WTC11 (cell line): ENCODE results near the gene INO80. TPM values are rescaled to one million over a fixed set of nuclear protein-coding genes. Genes with fewer than 3 reads are reported as not detected.
"Not testable (repeated sequence)": the region's sequence is repeated elsewhere in the genome, so short reads cannot be mapped to it uniquely, and the experiment has no call there.

Source experiments
- ATAC-seq: fragments of 200-7000 bp; cut with Tn5 transposase; 2 replicates; pipeline ENCODE4 v1.10.0; 2021; ENCODE audit warnings: mild to moderate bottlenecking, moderate library complexity
- CTCF ChIA-PET: fragments of 300-600 bp; sonication (Branson Sonifier 250); formaldehyde crosslinking; loops from one replicate; lab custom pipeline; 2021; ENCODE audit warnings: antibody characterized with exemption; lab: Charles Lee
- POLR2A ChIA-PET: fragments of 350-600 bp; sonication (Branson Sonifier 250); formaldehyde crosslinking; loops from one replicate; lab custom pipeline; 2021; ENCODE audit warnings: antibody characterized with exemption; lab: Charles Lee
- DNase-seq: peaks from one replicate; pipeline ENCODE4 v3.0.0; 2021; ENCODE audit warnings: low spot score
- H3K27ac Mint-ChIP-seq: 2 replicates; pipeline ENCODE4 v1.8.0; 2021; ENCODE audit warnings: mixed read lengths
- H3K27me3 Mint-ChIP-seq: 2 replicates; pipeline ENCODE4 v1.8.0; 2021; ENCODE audit warnings: low read depth, mild to moderate bottlenecking, moderate library complexity, mixed read lengths
- H3K36me3 Mint-ChIP-seq: 2 replicates; pipeline ENCODE4 v1.8.0; 2021; ENCODE audit warnings: mixed read lengths
- H3K4me1 Mint-ChIP-seq: 2 replicates; pipeline ENCODE4 v1.8.0; 2022; ENCODE audit warnings: mixed read lengths
- H3K4me3 Mint-ChIP-seq: 2 replicates; pipeline ENCODE4 v1.8.0; 2021; ENCODE audit warnings: mild to moderate bottlenecking, moderate library complexity, mixed read lengths
- H3K9me3 Mint-ChIP-seq: 2 replicates; pipeline ENCODE4 v1.8.0; 2021; ENCODE audit warnings: mixed read lengths
- GABPB1 ChIP-seq: sonication (generic); formaldehyde crosslinking; IDR thresholded peaks from 2 replicates; pipeline ENCODE4 v1.8.1; 2023; ENCODE audit warnings: mild to moderate bottlenecking, missing genetic modification reagents
- HMGA2 ChIP-seq: fragments of 250-450 bp; sonication (Bioruptor Pico); IDR thresholded peaks from 2 replicates; pipeline ENCODE4 v1.4.0; 2021; ENCODE audit warnings: mild to moderate bottlenecking, moderate library complexity
- RELA ChIP-seq: sonication (generic); formaldehyde crosslinking; IDR thresholded peaks from 2 replicates; pipeline ENCODE4 v1.8.1; 2022; ENCODE audit warnings: missing genetic modification reagents, mild to moderate bottlenecking, borderline replicate concordance
- SMAD4 ChIP-seq: sonication (generic); formaldehyde crosslinking; IDR thresholded peaks from 2 replicates; pipeline ENCODE4 v1.8.0; 2022; ENCODE audit warnings: mild to moderate bottlenecking, missing genetic modification reagents
- SOX15 ChIP-seq: fragments of 250-450 bp; sonication (Bioruptor Pico); IDR thresholded peaks from 2 replicates; pipeline ENCODE4 v1.9.0; 2021; ENCODE audit warnings: mild to moderate bottlenecking
- ZNF232 ChIP-seq: sonication (generic); formaldehyde crosslinking; IDR thresholded peaks from 2 replicates; pipeline ENCODE4 v1.8.0; 2022; ENCODE audit warnings: mild to moderate bottlenecking, missing genetic modification reagents
- total RNA-seq: library from RNA; stranded (reverse); gene quantifications from 3 replicates; pipeline ENCODE4 v1.2.3, GENCODE V29; 2021
- TF ChIP-seq, protein P1 (sequence below): sonication (generic); formaldehyde crosslinking; IDR thresholded peaks from 2 replicates; pipeline ENCODE4 v1.8.0; 2023; ENCODE audit warnings: mild to moderate bottlenecking, missing genetic modification reagents
- TF ChIP-seq, protein P2 (sequence below): fragments of 250-450 bp; sonication (Bioruptor Pico); IDR thresholded peaks from 2 replicates; pipeline ENCODE4 v1.8.0; 2021; ENCODE audit warnings: mild to moderate bottlenecking
- TF ChIP-seq, protein P3 (sequence below): sonication (generic); formaldehyde crosslinking; IDR thresholded peaks from 2 replicates; pipeline ENCODE4 v1.8.0; 2022; ENCODE audit warnings: mild to moderate bottlenecking, missing genetic modification reagents
- TF ChIP-seq, protein P4 (sequence below): sonication (generic); formaldehyde crosslinking; IDR thresholded peaks from 2 replicates; pipeline ENCODE4 v1.8.1; 2023; ENCODE audit warnings: mild to moderate bottlenecking, missing genetic modification reagents
- TF ChIP-seq, protein P5 (sequence below): sonication (generic); formaldehyde crosslinking; IDR thresholded peaks from 2 replicates; pipeline ENCODE4 v1.8.0; 2022; ENCODE audit warnings: missing genetic modification reagents
- TF ChIP-seq, protein P6 (sequence below): sonication (generic); formaldehyde crosslinking; IDR thresholded peaks from 2 replicates; pipeline ENCODE4 v1.8.0; 2023; ENCODE audit warnings: missing genetic modification reagents, mild to moderate bottlenecking, borderline replicate concordance
- TF ChIP-seq, protein P7 (sequence below): sonication (generic); formaldehyde crosslinking; IDR thresholded peaks from 2 replicates; pipeline ENCODE4 v1.8.1; 2022; ENCODE audit warnings: low read depth, mild to moderate bottlenecking, moderate library complexity, missing genetic modification reagents, borderline replicate concordance
- TF ChIP-seq, protein P8 (sequence below): fragments of 250-450 bp; sonication (Bioruptor Pico); IDR thresholded peaks from 2 replicates; pipeline ENCODE4 v1.9.0; 2021; ENCODE audit warnings: mild to moderate bottlenecking
- TF ChIP-seq, protein P9 (sequence below): fragments of 250-450 bp; sonication (Bioruptor Pico); IDR thresholded peaks from 2 replicates; pipeline ENCODE4 v2.1.2; 2022; ENCODE audit warnings: mild to moderate bottlenecking, moderate library complexity

Gene INO80
- total RNA-seq, 1 experiment from 2014 or later: 20.6 TPM

DNA sequence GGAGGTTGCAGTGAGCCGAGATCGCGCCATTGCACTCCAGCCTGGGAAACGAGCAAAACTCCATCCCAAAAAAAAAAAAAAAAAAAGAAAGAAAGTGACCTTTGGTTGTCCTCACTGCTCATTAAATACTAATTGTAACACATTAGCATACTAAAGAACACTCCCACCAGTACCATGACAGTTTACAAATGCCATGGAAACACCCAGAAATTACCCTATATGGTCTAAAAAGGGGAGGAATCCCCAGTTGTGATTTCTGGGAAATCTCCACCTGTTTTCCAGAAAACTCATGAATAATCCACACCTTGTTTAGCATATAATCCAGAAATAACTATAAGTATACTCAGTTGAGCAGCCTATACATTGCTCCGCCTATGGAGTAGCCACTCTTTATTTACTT lies 23.5 kb upstream of the INO80 start:
- TF ChIP-seq SOX15 (CRISPR knock-in tag) (no peak), SMAD4 (no peak), ZNF232 (CRISPR knock-in tag) (no peak), HMGA2 (CRISPR knock-in tag) (no peak), GABPB1 (no peak), RELA (no peak)
- TF ChIP-seq, protein P1, sequence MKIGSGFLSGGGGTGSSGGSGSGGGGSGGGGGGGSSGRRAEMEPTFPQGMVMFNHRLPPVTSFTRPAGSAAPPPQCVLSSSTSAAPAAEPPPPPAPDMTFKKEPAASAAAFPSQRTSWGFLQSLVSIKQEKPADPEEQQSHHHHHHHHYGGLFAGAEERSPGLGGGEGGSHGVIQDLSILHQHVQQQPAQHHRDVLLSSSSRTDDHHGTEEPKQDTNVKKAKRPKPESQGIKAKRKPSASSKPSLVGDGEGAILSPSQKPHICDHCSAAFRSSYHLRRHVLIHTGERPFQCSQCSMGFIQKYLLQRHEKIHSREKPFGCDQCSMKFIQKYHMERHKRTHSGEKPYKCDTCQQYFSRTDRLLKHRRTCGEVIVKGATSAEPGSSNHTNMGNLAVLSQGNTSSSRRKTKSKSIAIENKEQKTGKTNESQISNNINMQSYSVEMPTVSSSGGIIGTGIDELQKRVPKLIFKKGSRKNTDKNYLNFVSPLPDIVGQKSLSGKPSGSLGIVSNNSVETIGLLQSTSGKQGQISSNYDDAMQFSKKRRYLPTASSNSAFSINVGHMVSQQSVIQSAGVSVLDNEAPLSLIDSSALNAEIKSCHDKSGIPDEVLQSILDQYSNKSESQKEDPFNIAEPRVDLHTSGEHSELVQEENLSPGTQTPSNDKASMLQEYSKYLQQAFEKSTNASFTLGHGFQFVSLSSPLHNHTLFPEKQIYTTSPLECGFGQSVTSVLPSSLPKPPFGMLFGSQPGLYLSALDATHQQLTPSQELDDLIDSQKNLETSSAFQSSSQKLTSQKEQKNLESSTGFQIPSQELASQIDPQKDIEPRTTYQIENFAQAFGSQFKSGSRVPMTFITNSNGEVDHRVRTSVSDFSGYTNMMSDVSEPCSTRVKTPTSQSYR (CRISPR knock-in tag): no peak
- TF ChIP-seq, protein P2, sequence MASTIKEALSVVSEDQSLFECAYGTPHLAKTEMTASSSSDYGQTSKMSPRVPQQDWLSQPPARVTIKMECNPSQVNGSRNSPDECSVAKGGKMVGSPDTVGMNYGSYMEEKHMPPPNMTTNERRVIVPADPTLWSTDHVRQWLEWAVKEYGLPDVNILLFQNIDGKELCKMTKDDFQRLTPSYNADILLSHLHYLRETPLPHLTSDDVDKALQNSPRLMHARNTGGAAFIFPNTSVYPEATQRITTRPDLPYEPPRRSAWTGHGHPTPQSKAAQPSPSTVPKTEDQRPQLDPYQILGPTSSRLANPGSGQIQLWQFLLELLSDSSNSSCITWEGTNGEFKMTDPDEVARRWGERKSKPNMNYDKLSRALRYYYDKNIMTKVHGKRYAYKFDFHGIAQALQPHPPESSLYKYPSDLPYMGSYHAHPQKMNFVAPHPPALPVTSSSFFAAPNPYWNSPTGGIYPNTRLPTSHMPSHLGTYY: no peak
- TF ChIP-seq, protein P3, sequence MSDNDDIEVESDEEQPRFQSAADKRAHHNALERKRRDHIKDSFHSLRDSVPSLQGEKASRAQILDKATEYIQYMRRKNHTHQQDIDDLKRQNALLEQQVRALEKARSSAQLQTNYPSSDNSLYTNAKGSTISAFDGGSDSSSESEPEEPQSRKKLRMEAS (CRISPR knock-in tag): no peak
- TF ChIP-seq, protein P4, sequence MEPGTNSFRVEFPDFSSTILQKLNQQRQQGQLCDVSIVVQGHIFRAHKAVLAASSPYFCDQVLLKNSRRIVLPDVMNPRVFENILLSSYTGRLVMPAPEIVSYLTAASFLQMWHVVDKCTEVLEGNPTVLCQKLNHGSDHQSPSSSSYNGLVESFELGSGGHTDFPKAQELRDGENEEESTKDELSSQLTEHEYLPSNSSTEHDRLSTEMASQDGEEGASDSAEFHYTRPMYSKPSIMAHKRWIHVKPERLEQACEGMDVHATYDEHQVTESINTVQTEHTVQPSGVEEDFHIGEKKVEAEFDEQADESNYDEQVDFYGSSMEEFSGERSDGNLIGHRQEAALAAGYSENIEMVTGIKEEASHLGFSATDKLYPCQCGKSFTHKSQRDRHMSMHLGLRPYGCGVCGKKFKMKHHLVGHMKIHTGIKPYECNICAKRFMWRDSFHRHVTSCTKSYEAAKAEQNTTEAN: no peak
- TF ChIP-seq, protein P5, sequence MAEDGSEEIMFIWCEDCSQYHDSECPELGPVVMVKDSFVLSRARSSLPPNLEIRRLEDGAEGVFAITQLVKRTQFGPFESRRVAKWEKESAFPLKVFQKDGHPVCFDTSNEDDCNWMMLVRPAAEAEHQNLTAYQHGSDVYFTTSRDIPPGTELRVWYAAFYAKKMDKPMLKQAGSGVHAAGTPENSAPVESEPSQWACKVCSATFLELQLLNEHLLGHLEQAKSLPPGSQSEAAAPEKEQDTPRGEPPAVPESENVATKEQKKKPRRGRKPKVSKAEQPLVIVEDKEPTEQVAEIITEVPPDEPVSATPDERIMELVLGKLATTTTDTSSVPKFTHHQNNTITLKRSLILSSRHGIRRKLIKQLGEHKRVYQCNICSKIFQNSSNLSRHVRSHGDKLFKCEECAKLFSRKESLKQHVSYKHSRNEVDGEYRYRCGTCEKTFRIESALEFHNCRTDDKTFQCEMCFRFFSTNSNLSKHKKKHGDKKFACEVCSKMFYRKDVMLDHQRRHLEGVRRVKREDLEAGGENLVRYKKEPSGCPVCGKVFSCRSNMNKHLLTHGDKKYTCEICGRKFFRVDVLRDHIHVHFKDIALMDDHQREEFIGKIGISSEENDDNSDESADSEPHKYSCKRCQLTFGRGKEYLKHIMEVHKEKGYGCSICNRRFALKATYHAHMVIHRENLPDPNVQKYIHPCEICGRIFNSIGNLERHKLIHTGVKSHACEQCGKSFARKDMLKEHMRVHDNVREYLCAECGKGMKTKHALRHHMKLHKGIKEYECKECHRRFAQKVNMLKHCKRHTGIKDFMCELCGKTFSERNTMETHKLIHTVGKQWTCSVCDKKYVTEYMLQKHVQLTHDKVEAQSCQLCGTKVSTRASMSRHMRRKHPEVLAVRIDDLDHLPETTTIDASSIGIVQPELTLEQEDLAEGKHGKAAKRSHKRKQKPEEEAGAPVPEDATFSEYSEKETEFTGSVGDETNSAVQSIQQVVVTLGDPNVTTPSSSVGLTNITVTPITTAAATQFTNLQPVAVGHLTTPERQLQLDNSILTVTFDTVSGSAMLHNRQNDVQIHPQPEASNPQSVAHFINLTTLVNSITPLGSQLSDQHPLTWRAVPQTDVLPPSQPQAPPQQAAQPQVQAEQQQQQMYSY (CRISPR knock-in tag): no peak
- TF ChIP-seq, protein P6, sequence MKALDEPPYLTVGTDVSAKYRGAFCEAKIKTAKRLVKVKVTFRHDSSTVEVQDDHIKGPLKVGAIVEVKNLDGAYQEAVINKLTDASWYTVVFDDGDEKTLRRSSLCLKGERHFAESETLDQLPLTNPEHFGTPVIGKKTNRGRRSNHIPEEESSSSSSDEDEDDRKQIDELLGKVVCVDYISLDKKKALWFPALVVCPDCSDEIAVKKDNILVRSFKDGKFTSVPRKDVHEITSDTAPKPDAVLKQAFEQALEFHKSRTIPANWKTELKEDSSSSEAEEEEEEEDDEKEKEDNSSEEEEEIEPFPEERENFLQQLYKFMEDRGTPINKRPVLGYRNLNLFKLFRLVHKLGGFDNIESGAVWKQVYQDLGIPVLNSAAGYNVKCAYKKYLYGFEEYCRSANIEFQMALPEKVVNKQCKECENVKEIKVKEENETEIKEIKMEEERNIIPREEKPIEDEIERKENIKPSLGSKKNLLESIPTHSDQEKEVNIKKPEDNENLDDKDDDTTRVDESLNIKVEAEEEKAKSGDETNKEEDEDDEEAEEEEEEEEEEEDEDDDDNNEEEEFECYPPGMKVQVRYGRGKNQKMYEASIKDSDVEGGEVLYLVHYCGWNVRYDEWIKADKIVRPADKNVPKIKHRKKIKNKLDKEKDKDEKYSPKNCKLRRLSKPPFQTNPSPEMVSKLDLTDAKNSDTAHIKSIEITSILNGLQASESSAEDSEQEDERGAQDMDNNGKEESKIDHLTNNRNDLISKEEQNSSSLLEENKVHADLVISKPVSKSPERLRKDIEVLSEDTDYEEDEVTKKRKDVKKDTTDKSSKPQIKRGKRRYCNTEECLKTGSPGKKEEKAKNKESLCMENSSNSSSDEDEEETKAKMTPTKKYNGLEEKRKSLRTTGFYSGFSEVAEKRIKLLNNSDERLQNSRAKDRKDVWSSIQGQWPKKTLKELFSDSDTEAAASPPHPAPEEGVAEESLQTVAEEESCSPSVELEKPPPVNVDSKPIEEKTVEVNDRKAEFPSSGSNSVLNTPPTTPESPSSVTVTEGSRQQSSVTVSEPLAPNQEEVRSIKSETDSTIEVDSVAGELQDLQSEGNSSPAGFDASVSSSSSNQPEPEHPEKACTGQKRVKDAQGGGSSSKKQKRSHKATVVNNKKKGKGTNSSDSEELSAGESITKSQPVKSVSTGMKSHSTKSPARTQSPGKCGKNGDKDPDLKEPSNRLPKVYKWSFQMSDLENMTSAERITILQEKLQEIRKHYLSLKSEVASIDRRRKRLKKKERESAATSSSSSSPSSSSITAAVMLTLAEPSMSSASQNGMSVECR (CRISPR knock-in tag): no peak
- TF ChIP-seq, protein P7, sequence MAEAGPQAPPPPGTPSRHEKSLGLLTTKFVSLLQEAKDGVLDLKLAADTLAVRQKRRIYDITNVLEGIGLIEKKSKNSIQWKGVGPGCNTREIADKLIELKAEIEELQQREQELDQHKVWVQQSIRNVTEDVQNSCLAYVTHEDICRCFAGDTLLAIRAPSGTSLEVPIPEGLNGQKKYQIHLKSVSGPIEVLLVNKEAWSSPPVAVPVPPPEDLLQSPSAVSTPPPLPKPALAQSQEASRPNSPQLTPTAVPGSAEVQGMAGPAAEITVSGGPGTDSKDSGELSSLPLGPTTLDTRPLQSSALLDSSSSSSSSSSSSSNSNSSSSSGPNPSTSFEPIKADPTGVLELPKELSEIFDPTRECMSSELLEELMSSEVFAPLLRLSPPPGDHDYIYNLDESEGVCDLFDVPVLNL (CRISPR knock-in tag): no peak
- TF ChIP-seq, protein P8, sequence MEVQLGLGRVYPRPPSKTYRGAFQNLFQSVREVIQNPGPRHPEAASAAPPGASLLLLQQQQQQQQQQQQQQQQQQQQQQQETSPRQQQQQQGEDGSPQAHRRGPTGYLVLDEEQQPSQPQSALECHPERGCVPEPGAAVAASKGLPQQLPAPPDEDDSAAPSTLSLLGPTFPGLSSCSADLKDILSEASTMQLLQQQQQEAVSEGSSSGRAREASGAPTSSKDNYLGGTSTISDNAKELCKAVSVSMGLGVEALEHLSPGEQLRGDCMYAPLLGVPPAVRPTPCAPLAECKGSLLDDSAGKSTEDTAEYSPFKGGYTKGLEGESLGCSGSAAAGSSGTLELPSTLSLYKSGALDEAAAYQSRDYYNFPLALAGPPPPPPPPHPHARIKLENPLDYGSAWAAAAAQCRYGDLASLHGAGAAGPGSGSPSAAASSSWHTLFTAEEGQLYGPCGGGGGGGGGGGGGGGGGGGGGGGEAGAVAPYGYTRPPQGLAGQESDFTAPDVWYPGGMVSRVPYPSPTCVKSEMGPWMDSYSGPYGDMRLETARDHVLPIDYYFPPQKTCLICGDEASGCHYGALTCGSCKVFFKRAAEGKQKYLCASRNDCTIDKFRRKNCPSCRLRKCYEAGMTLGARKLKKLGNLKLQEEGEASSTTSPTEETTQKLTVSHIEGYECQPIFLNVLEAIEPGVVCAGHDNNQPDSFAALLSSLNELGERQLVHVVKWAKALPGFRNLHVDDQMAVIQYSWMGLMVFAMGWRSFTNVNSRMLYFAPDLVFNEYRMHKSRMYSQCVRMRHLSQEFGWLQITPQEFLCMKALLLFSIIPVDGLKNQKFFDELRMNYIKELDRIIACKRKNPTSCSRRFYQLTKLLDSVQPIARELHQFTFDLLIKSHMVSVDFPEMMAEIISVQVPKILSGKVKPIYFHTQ: no peak
- TF ChIP-seq, protein P9, sequence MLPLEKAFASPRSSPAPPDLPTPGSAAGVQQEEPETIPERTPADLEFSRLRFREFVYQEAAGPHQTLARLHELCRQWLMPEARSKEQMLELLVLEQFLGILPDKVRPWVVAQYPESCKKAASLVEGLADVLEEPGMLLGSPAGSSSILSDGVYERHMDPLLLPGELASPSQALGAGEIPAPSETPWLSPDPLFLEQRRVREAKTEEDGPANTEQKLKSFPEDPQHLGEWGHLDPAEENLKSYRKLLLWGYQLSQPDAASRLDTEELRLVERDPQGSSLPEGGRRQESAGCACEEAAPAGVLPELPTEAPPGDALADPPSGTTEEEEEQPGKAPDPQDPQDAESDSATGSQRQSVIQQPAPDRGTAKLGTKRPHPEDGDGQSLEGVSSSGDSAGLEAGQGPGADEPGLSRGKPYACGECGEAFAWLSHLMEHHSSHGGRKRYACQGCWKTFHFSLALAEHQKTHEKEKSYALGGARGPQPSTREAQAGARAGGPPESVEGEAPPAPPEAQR: no peak
- ATAC-seq: no peak
- no peak overlapping the region for H3K4me3 Mint-ChIP-seq

DNA sequence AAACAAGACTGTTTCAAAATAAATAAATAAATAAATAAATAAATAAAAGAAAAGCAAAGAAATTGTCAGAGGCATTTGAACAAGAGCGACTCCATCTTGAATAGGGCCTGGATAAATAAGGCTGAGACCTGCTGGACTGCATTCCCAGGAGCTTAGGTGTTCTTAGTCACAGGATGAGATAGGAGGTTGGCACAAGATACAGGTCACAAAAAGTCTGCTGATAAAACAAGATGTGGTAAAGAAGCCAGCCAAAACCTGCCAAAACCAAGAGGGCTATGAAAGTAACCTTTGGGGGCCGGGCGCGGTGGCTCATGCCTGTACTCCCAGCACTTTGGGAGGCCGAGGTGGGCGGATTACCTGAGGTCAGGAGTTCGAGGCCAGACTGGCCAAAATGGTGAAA lies 23.0 kb upstream of the INO80 start:
- not testable (repeated sequence) for H3K9me3 Mint-ChIP-seq, H3K27me3 Mint-ChIP-seq, H3K4me3 Mint-ChIP-seq, ATAC-seq, H3K4me1 Mint-ChIP-seq, DNase-seq, H3K27ac Mint-ChIP-seq, H3K36me3 Mint-ChIP-seq
- CTCF ChIA-PET: interaction anchor here (0.7 kb wide), 1 partner anchor 46 kb away, joined by 4 read pairs; no protein-coding TSS in a partner anchor
- POLR2A ChIA-PET: interaction anchor here (0.7 kb wide), 2 partner anchors 144 to 213 kb away, joined by 3 to 5 read pairs; no protein-coding TSS in a partner anchor

More for the DNA sequence above, 23.5 kb upstream of the INO80 start:
- ChIA-PET CTCF (no interaction called here), POLR2A (interaction anchor here (0.7 kb wide), 2 partner anchors 144 to 214 kb away, joined by 3 to 5 read pairs; no protein-coding TSS in a partner anchor)
- Mint-ChIP-seq H3K9me3 (no peaks in the 10 kb centered on the region), H3K27me3 (no peaks in the 10 kb centered on the region), H3K4me1 (no peaks in the 10 kb centered on the region), H3K27ac (no peak overlapping the region), H3K36me3 (no peaks in the 10 kb centered on the region)
- DNase-seq: no peak
